ENCODE data around the gene ANKRD49.
"Not testable (repeated sequence)": the region's sequence is repeated elsewhere in the genome, so short reads cannot be mapped to it uniquely, and the experiment has no call there.

The ANKRD49 gene, protein sequence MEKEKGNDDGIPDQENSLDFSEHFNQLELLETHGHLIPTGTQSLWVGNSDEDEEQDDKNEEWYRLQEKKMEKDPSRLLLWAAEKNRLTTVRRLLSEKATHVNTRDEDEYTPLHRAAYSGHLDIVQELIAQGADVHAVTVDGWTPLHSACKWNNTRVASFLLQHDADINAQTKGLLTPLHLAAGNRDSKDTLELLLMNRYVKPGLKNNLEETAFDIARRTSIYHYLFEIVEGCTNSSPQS

DNA sequence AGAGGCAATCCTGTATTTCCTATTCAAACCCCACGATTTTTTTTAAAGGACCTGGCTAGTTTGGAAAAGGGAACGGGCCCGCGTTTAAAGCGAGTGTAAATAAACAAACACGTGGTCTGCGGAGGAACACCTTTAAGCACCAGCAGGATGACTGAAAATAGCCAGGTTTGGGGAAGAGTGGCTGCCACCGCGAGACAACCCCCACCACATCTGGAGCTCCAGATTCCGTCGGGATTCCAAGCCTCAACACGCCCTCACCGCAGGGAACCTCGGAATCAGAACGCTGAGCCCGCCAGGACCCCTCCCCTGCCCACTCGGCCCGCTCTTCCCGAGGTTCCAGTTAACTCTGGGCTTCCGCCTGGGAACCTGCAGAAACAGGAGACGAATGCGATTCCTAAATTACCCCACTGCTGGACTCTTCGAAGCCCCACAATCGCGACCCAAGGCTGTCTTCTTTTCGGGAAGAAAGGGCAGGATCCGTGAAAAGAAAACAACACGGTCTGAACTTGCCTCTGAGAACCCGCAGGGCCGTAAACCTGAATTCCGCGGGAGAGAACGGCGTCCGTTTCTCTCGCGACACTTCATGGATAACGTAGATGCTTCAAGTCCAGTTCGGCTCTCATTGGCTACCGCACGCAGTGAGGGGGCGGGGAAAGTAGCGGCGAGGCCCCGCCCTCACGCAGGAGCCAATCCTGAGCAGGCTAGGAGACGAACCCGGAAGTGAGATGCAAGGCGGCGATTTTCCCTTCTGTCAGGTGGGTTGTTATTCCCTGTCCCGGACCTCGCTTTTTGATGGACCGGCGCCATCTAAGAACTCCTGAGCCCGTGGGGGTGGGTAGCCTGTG, at the start of gene ANKRD49, which contains the start of gene MRE11:
ANKRD49 (plus strand) TSS at position 704 of the 845 bp plus-strand sequence. CDS start 2,710 bp downstream, outside the sequence.
MRE11 (minus strand) TSS at position 564 of the 845 bp plus-strand sequence. CDS start 1,043 bp downstream, outside the sequence.
- DNase-seq = peak; percentile 95

DNA sequence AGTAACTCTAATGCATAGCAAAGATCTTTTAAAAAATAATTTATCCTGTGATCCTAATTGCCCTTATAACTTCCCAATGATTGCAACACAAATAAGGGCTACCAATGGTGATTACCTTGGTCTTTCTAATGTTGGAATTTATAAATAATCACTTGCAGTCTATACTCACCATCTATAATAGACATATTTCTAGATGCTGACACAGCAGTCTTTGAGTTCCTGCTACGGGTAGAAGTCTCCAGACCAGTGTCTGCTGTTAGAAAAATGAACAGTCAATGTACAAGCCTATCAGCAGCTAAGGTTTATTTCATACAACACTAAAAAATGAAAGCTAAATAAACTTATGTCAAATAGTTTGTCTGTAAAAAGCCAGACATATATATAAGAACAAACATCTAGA, 48.1 kb upstream of the ANKRD49 start:
- no peak for DNase-seq

DNA sequence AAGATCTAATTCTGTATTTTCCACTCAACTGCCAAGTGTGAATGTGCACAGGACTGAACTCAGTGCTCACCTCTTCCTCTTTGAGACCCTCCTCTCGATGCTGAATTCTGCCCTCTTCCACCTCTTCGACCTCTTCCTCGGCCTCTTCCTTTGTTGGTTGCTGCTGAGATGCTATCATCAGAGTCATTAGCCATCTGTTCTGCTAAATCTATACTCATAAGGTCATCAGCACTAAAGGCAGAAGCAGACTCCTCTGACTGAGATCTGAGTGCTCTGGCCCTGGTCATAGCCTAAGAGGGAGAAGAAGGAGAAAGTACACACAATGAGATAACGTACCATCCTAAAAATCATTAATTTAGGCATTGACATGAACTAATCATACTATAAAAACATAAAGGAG, 46.6 kb upstream of the ANKRD49 start:
- no peak for DNase-seq

DNA sequence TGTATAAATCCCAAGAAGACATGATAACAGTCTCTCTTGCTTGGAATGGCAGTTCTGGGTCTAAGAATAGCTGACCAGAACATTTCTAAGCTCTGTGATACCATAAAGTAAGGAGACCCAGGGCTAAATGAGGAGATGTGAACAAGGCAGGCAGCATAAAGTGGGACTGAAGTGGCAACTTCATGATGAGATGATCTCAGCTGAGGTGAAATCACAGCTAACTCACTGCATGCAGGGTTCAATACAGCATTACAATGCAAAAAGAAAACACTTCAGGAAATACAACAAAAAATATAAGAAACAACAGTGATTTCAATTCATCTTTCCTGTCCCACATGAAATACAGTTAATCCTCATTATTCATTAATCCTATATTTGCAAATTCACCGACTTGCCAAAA, 44.8 kb upstream of the ANKRD49 start:
- DNase-seq = no peak

DNA sequence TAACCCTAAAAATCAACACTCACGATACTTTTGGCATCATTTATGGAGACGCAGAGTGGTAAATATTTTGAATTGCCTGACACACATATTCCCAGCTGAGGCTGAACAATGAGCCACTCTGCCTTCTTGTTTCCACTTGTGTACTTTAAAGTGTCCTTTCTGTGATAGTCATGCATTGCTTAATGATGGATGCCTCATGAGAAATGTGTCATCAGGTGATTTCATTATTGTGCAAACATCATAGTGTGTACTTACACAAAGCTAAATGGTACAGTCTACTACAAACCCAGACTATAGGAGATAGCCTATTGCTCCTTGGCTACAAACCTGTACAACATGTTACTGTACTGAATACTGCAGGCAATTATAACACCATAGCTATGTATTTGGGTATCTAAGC, 44.3 kb upstream of the ANKRD49 start:
- DNase-seq = no peak

DNA sequence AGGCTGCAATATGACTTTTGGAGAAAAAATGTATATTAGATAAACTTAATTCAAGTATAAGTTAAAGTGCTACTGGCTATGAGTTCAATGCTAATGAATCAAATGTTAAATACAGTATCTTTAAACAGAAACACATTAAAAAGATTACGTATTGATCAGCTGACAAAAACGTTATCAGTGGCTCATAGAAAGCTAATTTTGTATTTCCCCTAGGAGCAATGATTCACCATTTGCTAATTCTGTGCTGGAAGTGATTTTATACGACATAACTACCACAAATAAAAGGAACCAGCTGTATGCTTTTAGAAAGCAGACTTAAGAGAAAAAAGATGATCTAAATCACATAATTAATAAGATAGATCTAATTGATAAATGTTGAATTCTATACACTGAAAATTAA, 43.7 kb upstream of the ANKRD49 start:
- DNase-seq = no peak

DNA sequence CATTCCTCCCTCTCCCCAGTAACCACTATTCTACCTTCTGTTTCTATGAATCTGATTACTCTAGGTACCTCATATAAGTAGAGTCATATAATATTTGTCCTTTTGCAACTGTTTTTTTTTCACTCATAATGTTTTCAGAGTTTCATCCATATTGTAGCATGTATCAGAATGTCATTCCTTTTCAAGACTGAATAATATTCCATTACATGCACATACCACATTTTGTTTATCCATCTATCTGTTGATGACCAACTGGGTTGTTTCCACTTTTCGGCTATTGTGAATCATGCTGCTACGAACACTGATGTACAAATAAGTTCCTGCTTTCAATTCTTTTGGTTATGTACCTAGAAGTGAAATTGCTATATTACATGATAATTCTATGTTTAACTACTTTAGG, 40.8 kb upstream of the ANKRD49 start:
- no peak for DNase-seq

DNA sequence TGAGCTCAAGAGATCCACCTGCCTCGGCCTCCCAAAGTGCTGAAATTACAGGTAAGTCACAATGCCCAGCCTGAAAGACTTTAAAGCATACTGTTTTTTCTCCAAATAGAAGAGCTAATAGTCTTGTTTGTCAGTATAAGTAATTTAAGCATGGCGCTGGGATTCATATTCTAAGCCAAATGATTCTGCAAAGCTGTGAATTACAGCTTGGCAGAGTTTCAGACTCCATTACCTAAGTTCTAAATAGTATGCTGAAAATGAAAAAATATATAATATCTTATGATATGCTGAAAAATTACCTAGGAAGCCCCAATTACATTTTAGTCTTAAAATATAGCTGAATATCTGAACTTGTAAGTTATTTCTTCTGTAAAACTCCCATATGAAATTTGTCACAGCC, 39.5 kb upstream of the ANKRD49 start:
- no peak for DNase-seq

DNA sequence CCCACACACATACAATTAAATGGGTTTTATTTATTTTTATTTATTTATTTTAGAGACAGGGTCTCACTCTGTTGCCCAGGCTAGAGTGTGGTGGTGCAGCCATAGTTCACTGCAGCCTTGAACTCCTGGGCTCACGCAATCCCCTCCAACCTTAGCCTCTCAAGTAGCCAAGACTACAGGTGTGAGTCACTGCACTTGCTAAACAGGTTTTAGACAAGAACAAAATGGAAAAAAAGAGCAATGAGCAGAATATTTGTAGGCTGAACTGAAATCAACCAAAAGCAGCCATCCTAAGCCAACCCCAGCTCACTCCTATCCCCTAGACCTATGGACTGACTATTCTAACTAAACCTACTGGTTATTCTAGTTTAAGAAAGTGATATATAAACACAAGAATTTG, 37.9 kb upstream of the ANKRD49 start:
- DNase-seq = no peak

DNA sequence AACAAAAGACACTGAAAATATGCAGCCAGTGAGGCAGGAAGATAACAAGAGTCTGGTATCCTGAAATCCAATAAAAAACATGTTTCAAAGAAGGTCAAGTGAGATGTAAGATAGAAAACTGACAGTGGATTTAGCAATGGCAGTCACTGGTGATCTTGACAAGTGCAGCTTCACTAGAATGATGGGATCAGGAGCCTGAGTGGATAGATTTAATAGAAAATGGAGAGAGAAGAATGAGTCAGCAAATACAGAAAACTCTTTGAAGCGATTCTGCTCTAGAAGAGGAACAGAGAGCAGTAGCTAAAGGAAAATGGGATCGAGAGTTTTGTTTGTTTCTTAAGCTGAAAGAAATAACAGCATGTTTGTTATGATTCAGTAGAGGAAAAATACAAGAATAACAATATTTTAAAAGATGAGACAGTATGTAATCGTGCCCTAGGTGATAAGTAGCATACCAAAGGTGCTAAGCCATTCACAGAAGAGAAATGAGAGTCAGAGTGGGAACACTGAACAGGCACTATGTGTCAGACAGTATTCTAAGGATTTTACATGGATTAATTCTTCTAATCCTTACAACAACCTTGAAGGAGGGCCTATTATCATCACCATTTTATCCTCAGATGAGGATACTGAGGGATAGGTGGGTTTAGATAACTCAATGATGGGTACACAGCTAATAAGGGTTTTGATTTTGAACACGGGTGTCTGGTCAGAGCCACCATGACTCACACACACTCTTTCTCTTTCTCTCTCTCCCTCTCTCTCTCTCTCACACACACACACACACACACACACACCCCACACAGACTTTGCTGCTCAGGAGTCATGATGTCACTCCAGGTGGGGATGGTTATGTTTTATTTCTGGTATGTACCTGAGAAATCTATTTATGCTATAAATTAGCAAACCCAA, 36.4 kb upstream of the ANKRD49 start:
- no peak for DNase-seq

DNA sequence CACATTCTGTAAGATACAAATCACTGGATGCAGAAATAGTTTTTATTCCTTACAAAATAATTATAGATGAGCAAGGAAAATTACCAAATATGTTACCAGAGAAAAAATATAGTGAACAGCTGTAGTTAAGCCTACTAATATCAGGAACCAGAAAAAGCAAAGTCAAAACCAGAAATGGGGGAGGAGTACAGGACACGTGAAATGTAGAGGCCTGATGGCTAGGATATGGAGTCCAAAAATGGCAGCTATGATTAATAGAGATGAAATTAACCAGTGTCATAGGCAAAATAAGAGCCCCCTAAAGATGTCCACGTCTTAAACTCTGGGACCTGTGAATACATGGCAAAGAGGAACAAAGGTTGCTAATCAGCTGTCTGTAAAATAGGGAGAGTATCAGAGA, 34.2 kb upstream of the ANKRD49 start:
- no peak for DNase-seq

DNA sequence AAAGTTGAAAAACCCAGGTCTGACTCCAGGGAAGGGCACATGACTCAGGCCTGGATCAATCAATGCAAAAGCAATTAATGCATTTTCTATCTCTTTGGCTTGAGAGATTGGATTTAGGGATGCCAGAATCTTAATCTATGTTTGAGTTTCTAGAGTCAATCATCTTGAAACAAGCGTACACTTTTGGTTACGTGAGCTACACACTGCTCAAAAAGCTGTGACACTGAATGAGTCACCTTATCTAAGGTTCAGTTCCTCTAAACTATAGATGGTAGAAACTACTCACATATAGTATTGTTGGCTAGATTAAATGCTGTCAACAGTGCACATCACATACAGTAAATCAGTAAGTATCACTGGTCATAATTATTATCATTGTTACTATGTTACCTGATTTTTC, 24.4 kb upstream of the ANKRD49 start:
- no peak for DNase-seq

DNA sequence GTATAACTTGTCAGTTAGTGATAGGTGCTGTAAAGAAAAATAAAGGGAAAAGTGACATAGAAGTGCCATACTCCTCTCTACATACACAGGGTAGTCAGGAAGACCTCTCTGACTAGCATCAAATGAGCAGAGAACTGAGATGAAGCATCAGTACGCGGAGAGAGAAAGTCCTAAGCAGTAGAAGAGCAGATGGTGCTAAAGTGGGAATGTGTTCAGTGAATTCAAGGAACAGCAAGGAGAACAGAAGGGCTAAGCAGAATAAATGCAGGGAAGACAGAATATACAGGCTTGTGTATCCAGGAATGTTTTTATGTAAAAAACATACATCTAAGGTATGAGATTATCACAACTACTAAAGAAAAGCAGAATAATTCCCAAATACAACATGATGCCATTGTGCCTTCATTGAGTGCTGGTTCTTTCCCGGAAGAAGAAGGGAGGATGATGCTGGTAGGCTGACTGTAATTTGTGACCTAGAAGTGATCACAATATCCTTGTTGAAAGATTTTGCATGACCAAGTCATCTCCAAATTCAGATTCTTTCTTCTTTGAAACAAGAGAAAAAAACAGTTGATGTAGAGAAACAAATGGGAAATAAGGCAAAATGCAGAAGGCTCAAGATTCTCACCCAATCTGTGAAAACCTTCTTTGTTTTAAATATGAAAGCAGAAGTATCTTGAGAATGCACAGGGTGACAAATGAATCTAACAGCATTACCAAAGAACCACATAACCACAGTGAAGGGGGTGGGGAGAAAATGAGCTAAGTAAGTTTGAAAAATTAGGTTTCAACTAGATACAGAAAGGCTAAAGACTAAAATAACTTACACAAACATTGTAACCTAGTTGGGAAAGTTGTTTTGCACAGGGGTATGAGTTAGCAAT, 20.6 kb upstream of the ANKRD49 start:
- no peak for DNase-seq

DNA sequence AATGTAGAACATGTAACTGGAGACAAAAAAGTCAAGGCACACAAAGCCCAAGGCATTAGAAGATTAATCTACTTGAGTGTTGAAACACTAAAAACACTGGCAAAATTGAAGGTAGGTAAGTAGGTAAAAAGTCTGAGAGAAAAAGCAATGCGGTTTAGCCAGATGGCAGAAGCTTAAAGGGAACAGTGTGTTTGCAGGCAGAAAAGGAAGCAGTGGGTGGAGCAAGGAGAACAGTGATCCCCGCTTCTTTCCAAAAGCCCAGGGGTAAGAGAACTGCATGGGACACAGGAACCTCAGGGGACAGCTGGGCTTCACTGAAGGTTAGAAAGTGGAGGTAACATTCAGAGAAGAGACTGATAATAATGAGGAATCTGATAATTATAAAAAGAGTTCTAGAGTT, 16.2 kb upstream of the ANKRD49 start:
- DNase-seq = no peak

DNA sequence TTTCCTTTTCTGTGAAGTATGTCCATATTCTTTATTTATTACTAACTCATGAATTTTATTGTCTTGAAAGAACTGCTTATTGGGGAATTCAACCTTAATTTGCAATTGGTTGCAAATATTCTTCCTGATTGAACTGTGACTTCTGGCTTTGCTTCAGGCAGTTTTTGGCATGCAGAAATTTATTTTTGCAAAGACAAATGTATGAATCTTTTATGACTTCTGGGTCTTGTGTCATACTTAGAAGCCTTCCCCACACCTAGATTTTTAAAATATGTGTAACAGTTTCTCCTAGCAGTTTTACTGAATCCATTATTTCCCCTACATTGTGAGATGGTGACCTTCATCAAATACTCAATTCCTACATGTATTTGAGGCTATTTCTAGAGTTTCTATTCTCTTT, 12.4 kb upstream of the ANKRD49 start:
- DNase-seq = no peak

DNA sequence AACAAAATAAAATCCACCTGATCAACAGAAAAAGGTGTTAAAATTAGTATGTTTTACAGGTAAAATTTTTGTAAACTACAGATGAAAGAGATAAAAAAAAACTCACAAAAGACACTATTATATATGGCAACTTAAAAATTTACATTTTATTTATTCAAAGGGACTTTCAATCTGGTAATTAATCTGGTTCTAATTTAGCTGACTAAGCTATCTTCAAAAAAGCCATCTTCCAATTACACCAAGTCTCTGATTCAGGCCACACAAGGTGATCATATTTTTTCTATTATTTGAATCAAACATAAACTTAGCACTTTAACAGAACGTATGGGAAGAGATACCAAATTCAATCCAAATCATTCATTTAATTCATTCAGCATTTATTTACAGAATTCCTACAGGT, 7.7 kb upstream of the ANKRD49 start:
- no peak for DNase-seq

DNA sequence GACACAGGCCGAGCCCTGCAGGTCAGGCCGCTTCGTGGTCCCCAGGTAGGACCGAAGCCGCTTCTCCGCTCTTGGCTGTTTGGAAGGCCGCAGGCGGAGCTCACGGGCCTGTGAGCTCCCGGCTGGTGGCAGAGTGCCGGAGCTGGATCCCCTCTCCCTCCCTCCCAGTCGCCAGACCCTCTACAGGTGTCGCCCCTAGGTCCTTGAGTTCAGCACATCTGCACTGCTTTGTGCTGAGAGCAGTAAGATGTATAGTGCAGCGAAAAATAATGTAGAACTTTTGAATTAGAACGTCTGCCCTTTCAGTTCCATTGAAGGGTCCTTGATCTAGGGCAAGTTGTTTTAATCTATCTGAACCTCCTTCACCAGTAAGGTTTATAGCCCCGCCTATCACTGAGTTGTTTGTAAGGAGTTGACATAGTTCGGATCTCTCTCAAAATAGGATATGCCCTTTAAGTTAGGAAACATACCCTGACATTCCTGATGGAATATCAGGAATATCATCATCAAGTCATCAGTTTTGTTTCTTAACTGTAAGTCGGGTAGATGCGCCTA, 419 bp downstream of the ANKRD49 start:
- no peak for DNase-seq

DNA sequence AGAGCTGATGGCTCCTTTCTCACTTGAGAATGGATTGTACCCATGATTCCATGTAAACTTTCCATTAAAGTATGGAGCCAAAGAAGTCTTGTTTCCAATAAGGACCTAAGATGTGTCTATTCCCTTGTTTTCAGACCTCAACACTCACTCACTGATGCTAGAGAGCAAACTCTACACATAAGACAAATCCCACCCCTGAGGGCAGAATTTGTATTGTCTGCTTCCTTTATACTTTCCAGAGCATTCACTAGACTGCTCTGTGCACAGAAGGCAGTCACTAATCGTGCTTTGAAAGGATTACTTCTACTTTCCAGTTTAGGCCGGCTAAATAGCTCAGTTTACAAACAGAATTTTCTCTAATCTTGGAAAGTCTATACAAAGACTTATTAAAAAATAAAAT, 6.4 kb downstream of the ANKRD49 start:
- no peak for DNase-seq

DNA sequence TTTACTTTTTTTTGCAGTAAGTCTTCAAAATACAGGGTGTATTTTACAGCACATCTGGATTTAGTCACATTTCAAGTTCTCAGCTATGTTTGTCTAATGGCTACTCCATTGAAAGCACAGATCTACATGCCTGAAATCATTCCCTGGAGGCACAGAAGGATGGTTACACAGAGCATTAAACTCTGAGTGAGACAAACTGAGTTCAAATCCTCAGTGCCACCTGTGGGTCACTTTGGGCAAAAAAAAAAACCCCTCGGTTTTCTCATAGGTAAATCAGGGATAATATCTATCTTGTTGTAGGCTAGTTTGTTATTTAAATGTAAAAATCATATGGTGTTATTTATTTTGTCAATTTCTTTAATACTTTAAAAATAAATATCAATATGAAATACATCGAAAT, 7.7 kb downstream of the ANKRD49 start:
- DNase-seq = no peak

DNA sequence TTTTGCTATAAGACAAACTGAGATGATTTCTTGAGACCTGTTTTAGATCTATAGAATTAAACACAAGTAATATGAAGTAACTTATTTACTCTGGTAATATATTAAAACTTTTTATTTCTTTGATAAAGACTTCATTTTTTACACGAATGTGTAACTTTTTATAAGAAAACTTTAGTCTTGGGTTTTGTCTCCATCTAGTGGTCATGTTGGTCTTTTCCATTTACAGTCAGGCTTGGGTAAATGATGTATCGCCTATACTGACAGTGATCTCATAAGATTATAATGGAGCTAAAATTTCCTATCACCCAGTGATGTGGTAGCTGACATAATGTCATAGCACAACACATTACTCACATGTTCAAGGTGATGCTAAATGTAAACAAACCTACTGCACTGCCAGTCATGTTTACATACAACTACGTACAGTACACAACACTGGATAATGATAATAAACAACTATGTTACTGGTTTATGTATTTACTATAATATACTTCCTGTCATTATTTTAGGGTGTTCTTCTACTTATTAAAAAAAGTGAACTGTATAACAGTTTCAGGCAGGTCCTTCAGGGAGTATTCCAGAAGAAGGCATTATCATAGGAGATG, 11.0 kb downstream of the ANKRD49 start:
- peak; percentile 53 for DNase-seq

DNA sequence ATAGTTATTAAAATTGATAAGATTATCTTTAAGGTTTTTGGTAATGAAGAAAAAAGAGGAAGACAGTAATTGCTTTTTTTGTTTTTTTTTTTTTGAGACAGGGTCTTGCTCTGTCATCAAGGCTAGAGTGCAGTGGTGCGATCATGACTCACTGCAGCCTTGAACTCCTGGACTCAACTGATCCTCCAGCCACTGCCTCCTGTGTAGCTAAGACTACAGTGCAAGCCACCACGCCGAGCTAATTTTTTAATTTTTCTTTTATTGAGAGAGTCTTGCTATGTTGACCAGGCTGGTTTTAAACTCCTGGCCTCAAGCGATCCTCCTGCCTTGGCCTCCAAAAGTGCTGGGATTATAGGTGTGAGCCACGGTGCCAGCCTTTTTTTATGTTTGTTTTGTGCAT, 12.7 kb downstream of the ANKRD49 start:
- DNase-seq = not testable (repeated sequence)

DNA sequence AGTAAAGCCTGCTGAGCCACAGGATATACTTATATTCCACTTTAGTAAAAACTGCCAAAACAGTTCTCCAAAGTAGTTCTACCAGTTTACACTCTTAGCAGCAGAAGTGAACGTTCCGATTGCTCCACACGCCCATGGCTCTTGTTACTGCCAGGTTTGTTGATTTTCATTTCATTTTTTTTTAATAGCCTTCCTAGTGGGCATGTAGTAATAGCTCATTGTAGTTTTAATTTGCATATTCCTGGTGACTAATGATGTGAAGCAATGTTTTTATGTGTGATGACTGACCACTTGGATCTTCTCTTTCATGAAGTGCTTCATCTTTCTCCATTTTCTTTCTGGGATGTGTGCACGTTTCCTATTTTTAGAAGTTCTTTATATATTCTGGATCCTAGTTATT, 13.7 kb downstream of the ANKRD49 start:
- no peak for DNase-seq

All from amniotic stem cell (primary cell).